Muscle layer of colon (tissue), 2 donors: ENCODE results near the gene IZUMO3.

Source experiments
- H3K27ac ChIP-seq: one replicate; pipeline ENCODE4 v1.7.0; 2013; ENCODE audit warnings: low read depth, mild to moderate bottlenecking, low read length, moderate library complexity
- H3K27me3 ChIP-seq, 2 donors: one replicate each; pipeline ENCODE4 v1.7.0; 2013; ENCODE audit warnings: low read length in 2 of 2, mild to moderate bottlenecking in 2 of 2; ENCODE audit not compliant: insufficient read depth in 2 of 2, control insufficient read depth in 1 of 2
- H3K36me3 ChIP-seq: one replicate; pipeline ENCODE4 v1.7.0; 2013; ENCODE audit warnings: mild to moderate bottlenecking, low read length; ENCODE audit not compliant: insufficient read depth
- H3K4me1 ChIP-seq: one replicate; pipeline ENCODE4 v1.7.0; 2013; ENCODE audit warnings: mild to moderate bottlenecking, low read length; ENCODE audit not compliant: insufficient read depth
- H3K4me3 ChIP-seq, 2 donors: one replicate each; pipeline ENCODE4 v1.7.0; 2013; ENCODE audit warnings: low read length in 2 of 2, low read depth in 1 of 2, mild to moderate bottlenecking in 1 of 2, moderate library complexity in 1 of 2
- H3K9ac ChIP-seq: one replicate; pipeline ENCODE4 v1.7.0; 2013; ENCODE audit warnings: low read length
- H3K9me3 ChIP-seq: one replicate; pipeline ENCODE4 v1.7.0; 2013; ENCODE audit warnings: mild to moderate bottlenecking, low read length
- donor health status: abdominal sarcoma.
- donor health status: Adenocarcinoma of cecum.

Gene IZUMO3

GRCh38 chr9:24518545-24518944, 27.2 kb downstream of the IZUMO3 start:
- Histone ChIP-seq H3K27ac (no peak overlapping the region), H3K36me3 (no peaks in the 10 kb centered on the region), H3K9ac (no peak overlapping the region), H3K4me1 (no peaks in the 10 kb centered on the region), H3K4me3 (no peak overlapping the region), H3K9me3 (no peaks in the 10 kb centered on the region), H3K27me3 (no peaks in the 10 kb centered on the region)

- no peaks in the 10 kb centered on the region for H3K27me3 ChIP-seq
- no peak overlapping the region for H3K4me3 ChIP-seq
- H3K9me3 ChIP-seq = no peaks in the 10 kb centered on the region
- H3K27ac ChIP-seq = no peak overlapping the region
- no peaks in the 10 kb centered on the region for H3K4me1 ChIP-seq
- no peak overlapping the region for H3K9ac ChIP-seq
- H3K36me3 ChIP-seq = no peaks in the 10 kb centered on the region
Observed at GRCh38 chr9:24516463-24516862, 29.2 kb downstream of the IZUMO3 start.

- no peaks in the 10 kb centered on the region for H3K4me1 ChIP-seq
- H3K9ac ChIP-seq = no peak overlapping the region
- H3K27ac ChIP-seq = no peak overlapping the region
- H3K27me3 ChIP-seq = no peaks in the 10 kb centered on the region
- no peaks in the 10 kb centered on the region for H3K36me3 ChIP-seq
- H3K9me3 ChIP-seq = no peaks in the 10 kb centered on the region
- no peak overlapping the region for H3K4me3 ChIP-seq
Observed at GRCh38 chr9:24509850-24510249, 35.8 kb downstream of the IZUMO3 start.

GRCh38 chr9:24504521-24504920, 41.2 kb downstream of the IZUMO3 start:
- Histone ChIP-seq H3K4me3 (no peak overlapping the region), H3K4me1 (no peaks in the 10 kb centered on the region), H3K9ac (no peak overlapping the region), H3K27ac (no peak overlapping the region), H3K36me3 (no peaks in the 10 kb centered on the region), H3K9me3 (no peaks in the 10 kb centered on the region), H3K27me3 (no peaks in the 10 kb centered on the region)

- no peak overlapping the region for H3K27ac ChIP-seq
Observed at GRCh38 chr9:24502206-24502937, 43.3 kb downstream of the IZUMO3 start.

GRCh38 chr9:24500761-24501160, 44.9 kb downstream of the IZUMO3 start:
- Histone ChIP-seq H3K9me3 (no peaks in the 10 kb centered on the region), H3K36me3 (no peaks in the 10 kb centered on the region), H3K4me1 (no peaks in the 10 kb centered on the region), H3K4me3 (no peak overlapping the region), H3K9ac (no peak overlapping the region), H3K27ac (no peak overlapping the region), H3K27me3 (no peaks in the 10 kb centered on the region)

More at GRCh38 chr9:24502206-24502937, 43.3 kb downstream of the IZUMO3 start:
- Histone ChIP-seq H3K27me3 (no peaks in the 10 kb centered on the region), H3K9me3 (no peaks in the 10 kb centered on the region), H3K4me1 (no peaks in the 10 kb centered on the region), H3K36me3 (no peaks in the 10 kb centered on the region), H3K4me3 (no peak overlapping the region), H3K9ac (no peak overlapping the region)

- Histone ChIP-seq H3K27ac (no peak overlapping the region), H3K36me3 (no peaks in the 10 kb centered on the region), H3K9ac (no peak overlapping the region), H3K27me3 (no peaks in the 10 kb centered on the region), H3K9me3 (no peaks in the 10 kb centered on the region), H3K4me1 (no peaks in the 10 kb centered on the region), H3K4me3 (no peak overlapping the region)
Observed at GRCh38 chr9:24498632-24499031, 47.1 kb downstream of the IZUMO3 start.

GRCh38 chr9:24497671-24498070, 48.0 kb downstream of the IZUMO3 start:
- Histone ChIP-seq H3K27me3 (no peaks in the 10 kb centered on the region), H3K4me3 (no peak overlapping the region), H3K27ac (no peak overlapping the region), H3K9me3 (no peaks in the 10 kb centered on the region), H3K4me1 (no peaks in the 10 kb centered on the region), H3K36me3 (no peaks in the 10 kb centered on the region), H3K9ac (no peak overlapping the region)
